Activated naive CD4-positive, alpha-beta T cell treated with Interleukin-2 at 50 U/mL for 16 hours (primary cell): ENCODE data around the gene SUN3.
A peak's percentile ranks its signal among the peaks of the same experiment; 100 is the strongest.

ENCODE experiments used
- DNase-seq: peaks from one replicate; pipeline ENCODE4 v3.0.0-alpha.2; 2020

SUN3 gene, protein sequence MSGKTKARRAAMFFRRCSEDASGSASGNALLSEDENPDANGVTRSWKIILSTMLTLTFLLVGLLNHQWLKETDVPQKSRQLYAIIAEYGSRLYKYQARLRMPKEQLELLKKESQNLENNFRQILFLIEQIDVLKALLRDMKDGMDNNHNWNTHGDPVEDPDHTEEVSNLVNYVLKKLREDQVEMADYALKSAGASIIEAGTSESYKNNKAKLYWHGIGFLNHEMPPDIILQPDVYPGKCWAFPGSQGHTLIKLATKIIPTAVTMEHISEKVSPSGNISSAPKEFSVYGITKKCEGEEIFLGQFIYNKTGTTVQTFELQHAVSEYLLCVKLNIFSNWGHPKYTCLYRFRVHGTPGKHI

DNA sequence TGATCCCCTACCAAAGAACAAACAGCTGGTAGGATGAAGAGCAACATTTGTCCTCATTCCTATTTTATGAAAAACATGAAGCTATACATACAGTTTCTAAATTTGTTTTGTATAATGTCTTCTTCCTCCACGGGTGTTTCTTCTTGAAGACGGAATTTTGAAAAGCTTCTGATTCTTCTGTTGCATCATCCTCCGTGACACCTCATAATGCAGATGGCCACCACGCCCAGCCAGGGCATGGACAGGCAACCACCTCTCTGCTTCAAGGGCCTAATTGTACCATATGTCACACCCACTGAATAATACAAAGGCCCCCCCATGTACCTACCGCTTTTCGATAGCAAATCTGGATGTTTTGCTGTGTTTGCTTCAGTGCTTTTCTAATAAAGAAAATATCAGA is at the start of gene SUN3:
Gene SUN3 (minus strand): TSS at position 170 of the 400 bp plus-strand sequence. CDS start 169 bp downstream, at position 1.
- no peak for DNase-seq

GRCh38 chr7:48078470-48078869 is 49.6 kb upstream of the SUN3 start:
- no peak for DNase-seq

- DNase-seq = no peak
Observed at GRCh38 chr7:48077423-48077822, 48.5 kb upstream of the SUN3 start.

DNA sequence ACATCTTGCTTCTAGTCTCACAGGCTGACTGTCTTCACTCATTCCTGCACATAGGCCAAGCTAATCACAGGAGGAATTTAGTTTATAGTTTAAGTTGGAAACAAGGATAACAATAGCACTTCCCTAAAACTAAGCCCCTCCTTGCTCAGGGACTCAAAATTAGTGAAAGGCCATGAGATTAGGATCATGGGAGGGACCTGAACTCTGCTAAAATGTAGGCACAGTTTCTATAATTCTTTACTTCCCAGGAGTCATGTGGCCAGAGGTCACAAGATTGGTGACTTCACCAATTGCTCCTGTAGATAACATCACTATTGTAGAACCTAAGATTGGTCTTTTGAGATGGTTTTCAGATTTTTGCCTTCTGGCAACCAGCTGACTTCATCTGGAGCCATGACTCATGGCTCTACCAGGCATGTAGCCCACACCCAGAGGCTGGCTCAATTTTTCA is 45.3 kb upstream of the SUN3 start:
- no peak for DNase-seq

DNA sequence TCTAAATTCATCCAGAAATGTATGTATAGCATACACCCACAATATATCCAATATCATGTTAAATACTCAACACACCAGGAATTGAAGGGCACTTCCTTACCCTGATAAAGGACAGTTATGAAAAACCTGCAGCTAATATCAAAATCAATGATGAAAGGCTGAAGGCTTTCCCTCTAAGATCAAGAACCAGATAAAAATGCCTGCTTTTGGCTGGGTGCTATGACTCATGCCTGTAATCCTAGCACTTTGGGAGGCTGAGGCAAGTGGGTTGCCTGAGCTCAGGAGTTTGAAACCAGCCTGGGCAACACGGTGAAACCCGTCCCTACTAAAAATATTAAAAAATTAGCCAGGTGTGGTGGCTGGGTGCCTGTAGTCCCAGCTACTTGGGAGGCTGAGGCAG is 38.6 kb upstream of the SUN3 start:
- DNase-seq = no peak

DNA sequence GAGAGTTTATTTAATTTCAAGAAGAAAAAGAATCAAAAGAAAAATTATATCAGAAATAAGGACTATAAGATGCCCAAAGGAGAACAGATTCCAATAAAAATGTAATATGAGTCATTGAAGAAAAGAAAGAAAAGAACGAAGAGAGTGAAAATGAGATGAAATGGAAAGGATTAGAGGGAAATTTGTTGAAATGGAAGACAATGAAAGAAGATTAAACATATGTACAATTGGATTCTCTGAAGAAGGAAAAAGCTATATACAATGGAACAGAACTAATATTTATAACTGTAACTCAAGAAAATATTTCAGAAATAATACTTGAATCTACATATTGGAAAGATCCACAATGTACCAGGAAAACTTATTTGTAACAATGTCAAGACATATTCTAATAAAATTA is 35.1 kb upstream of the SUN3 start:
- no peak for DNase-seq

DNA sequence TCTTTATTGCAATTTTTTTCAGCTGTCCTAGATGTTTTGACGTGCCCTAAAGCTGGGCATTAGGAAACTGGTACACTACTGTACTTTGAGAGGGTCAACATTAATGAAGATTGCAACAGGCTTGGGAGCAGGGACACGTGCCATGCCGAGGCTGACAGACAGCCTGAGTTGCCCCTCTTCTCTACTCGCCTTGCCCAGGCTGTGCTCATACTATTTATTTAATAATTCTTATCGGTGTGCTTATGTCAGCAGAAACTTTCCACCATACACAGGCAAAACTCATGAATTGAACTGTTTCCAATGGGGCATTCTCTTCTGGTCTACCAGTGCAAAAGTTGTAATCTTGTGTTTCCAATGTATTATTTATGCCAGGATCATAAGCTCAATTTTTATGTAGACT is 30.8 kb upstream of the SUN3 start:
- no peak for DNase-seq

GRCh38 chr7:48058990-48059389 is 30.1 kb upstream of the SUN3 start:
- no peak for DNase-seq

GRCh38 chr7:48053736-48054135 is 24.8 kb upstream of the SUN3 start:
- DNase-seq = no peak

DNA sequence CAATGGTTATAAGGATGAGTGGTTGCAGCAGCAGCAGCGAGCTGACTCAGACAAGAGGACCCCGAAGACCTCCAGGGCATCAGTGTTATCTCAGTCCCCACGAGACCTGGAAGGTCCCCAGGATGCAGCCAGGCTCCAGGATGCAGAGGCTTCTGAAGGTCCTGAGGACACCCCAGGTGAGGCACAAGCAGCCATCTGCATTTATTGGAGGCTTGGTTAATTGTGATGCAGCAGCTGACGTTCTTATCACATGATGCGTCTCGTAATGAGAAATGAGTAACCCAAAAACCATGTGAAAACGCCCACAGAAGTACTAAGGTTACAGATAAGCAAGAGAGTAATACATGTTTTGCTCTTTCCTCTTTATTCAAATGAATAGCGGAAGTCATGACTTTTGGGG is 23.8 kb upstream of the SUN3 start:
- DNase-seq = peak; percentile 24

DNA sequence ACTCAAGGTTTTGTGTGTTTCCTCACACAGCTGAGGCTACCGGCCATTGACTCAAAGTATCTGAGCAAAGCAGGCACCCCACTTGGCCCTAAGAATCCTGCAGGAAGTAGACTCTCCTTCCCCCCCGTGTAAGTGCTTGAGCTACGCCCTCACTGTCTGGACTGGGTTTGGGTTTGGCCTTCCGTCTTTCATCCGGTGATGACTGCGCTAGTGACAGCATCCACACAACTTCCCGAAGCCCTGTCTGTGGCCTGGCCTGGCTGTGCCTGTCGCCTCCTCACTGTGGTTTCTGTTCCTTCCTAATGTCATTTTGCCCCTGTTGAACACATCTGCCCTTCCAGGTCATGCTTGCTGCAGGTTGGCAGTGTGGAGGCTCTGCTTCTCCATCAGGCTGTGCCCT is 20.9 kb upstream of the SUN3 start:
- no peak for DNase-seq

GRCh38 chr7:48048113-48048512 is 19.2 kb upstream of the SUN3 start:
- no peak for DNase-seq

- no peak for DNase-seq
Observed at GRCh38 chr7:48046458-48046857, 17.6 kb upstream of the SUN3 start.

DNA sequence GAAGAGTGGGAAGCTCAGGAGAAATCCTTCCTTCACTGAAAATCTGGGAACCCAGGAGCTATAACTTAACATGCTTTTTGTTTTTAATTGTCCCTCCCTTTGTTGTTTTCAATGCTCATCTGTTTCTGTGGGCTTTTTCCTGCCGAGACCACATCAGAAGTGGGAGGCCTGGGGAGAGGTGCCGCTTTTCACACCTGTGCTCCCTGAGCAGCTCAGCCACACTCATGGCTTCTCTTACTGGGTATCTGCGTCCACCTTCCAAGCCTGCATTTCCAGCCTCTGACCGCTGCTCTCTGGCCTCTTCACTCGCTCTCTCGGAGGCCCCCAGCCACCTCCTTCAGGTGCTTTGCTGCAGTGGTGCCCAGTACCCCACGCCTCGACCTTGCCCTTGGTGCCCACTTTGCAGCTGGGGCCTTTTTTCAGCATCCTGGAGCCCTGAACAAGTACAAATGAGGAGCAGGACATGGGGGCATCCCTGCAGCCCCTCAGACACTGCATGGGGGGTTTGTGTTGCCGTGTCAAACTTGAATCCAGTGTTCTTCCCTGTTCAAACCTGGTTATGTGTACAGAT is 16.4 kb upstream of the SUN3 start:
- no peak for DNase-seq

DNA sequence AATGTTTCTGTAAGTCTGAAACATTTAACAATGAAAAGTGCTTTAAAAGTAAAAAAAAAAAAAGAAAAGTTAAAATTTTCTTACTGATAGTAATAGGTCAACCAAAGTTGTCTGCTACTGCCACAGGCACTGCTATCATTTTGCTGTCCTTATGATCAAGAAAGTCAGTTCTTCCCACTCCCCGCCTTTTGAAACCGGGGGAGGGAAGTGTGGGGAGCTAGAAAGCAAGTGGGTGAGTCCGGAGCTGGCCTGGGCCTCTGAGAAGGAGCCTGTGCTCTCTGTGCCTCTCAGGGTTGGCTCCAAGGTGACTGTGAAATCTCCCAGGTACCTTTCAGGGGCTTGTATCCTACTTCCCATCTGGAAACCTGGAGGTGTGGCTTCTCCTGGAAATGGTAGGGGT is 13.7 kb upstream of the SUN3 start:
- DNase-seq = no peak

- DNase-seq = no peak
Observed at GRCh38 chr7:48042216-48042615, 13.3 kb upstream of the SUN3 start.

DNA sequence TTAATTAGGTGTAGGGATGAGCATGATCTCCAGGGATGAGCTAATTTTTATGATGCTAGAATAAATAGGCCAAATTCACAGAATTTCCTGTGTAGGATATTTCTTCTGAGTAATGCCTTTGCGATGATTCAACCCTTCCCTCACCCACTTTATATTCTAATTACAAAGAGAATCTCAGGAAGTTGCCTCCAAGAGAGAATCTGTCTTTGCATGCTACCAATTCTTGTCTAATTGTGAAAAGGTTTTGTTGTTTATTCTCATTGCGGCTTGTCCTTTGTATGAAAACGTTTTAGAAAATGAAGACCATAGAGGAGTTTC is 12.7 kb upstream of the SUN3 start:
- DNase-seq = no peak

DNA sequence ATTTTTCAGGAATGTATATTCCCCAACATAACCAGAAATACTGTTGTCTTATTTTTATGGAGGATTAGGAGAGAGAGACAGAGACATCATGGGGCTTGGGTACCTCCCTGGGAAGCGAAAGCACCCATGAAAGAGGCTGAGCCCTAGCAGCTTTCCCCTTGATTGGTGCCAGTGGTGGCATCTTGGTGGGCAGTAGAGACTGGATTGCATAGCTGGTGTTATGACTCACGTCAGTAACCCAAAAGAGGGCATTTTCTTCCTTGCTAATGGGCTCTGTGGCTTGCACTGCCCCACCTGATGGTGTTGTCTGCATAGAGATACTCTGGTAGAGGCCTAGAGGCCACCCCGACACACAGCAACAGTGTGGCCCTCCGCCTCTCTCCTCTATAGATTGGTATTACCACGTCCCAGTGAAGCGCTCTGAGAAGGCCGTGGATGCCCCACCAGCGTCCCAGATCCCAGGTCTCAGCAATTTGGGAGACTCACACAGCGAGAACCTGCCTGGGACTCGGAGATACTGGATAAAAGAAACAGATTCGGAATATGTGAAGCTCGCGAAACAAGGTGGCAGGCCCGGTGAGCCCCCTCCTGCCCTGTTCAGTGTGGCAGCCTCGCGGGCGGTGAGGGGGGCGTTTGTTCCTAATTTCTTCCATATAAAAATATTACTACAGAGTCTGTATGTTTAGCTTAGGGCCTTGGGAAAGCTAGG is 12.2 kb upstream of the SUN3 start:
- no peak for DNase-seq

DNA sequence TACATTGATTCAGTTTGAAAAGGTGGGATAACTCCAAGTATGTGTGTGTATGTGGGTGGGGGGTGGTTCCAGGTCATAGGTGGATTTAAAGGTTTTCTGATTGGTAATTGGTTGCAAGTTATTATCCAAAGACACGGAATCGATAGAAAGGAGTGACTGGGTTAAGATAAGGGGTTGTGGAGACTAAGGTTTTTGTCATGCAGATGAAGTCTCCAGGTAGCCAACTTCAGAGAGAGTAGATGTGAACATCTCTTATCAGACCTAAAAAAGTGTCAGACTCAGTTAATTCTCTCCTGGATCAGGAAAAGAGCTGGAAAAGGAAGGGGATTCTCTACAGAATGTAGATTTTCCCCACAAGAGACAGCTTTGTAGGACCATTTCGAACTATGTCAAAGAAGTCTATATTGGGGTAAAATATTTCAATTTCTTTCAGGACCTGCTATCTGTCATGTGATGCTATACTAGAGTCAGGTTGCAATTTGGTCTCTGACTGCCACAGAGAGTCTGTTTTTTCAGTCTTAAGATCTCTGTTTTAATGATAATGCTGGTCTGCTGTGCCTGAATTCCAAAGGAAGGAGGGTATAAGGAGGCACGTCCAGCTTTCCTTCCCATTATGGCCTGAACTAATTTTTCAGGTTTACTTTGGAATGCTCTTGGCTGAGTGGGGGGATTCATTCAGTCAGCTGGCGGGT is 10.1 kb upstream of the SUN3 start:
- no peak for DNase-seq

DNA sequence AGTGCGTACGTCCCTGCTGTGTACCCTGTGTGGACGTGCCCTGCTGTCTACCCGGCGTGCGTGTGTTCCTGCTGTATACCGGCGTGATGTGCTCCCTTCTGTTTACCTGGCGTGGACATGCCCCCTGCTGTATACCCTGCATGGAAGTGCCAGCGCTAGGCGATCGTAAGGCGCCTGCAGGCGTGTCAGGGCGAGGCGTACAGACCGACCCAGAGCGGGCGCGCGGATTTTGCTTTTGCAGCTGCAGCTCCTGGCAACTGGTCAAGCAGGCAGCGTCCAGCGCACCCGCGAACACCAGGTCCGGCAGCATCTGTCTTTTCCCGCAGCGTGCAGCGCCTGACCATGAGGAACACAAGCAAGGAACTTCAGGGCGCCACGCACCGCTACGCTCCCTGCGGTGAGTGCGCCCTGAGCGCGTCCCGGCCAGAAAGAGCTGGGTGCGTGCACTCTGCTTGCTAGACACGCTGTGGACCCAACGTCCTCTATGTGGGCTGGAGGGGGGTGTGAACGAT is 7.1 kb upstream of the SUN3 start:
- no peak for DNase-seq

GRCh38 chr7:48035301-48035966 is 6.5 kb upstream of the SUN3 start, which contains the start of gene C7orf57:
Gene C7orf57, plus strand, starts transcription at chr7:48035543. Its CDS starts 766 bp downstream, at chr7:48036309.
- peak; percentile 90 for DNase-seq

DNA sequence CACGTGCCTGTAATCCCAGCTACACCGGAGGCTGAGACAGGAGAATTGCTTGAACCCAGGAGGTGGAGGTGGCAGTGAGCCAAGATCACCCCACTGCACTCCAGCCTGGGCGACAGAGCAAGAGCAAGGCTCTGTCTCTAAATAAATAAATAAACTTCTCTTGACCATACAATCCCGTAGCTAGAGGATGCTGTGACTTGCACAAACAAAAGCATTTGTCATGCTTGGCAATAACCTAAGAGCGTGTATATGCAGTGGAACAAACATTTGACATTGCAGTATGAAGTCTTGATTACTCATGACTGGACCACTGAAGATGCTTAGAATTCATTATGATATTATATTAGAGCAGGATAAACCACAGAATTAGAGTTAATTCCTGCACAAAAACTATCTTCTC is 5.0 kb upstream of the SUN3 start:
- DNase-seq = no peak

DNA sequence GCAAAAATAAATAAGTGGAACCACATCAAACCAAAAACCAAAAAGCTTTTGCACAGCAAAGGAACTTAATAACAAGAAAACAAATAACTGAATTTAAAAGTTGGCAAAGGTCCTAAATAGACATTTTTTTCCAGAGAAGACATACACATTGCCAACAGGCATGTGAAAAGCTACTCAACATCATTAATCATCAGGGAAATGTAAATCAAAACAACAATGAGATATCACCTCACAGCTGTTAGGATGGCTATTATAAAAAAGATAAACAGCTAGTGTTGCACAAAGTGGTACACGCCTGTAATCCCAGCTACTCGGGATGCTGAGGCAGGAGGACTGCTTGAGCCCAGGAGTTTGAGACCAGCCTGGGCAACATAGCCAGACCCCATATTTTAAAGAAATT is 2.2 kb upstream of the SUN3 start:
- DNase-seq = no peak
